Progenitor cell of endocrine pancreas (in vitro differentiated cells): ENCODE measurements around the gene PMFBP1. TPM values are rescaled to one million over a fixed set of nuclear protein-coding genes. Genes with fewer than 3 reads are reported as not detected.

Experiments used
- DNase-seq: peaks from one replicate; pipeline ENCODE4 v3.0.0; 2021; ENCODE audit warnings: low spot score; ENCODE audit not compliant: unreplicated experiment
- H3K27ac Mint-ChIP-seq: 2 replicates; pipeline ENCODE4 v1.8.0; 2021; ENCODE audit warnings: mild to moderate bottlenecking, moderate library complexity, mixed read lengths
- H3K27me3 Mint-ChIP-seq: 2 replicates; pipeline ENCODE4 v1.8.0; 2021; ENCODE audit warnings: mixed read lengths
- H3K36me3 Mint-ChIP-seq: 2 replicates; pipeline ENCODE4 v1.8.0; 2022; ENCODE audit warnings: mixed read lengths; ENCODE audit not compliant: insufficient read depth
- H3K4me1 Mint-ChIP-seq: 2 replicates; pipeline ENCODE4 v1.8.0; 2021; ENCODE audit warnings: low read depth, mixed read lengths
- H3K4me3 Mint-ChIP-seq: 2 replicates; pipeline ENCODE4 v1.8.0; 2021; ENCODE audit warnings: low read depth, mild to moderate bottlenecking, moderate library complexity, mixed read lengths
- H3K9me3 Mint-ChIP-seq: 2 replicates; pipeline ENCODE4 v1.8.0; 2021; ENCODE audit warnings: low read depth, mixed read lengths
- CTCF ChIP-seq: fragments of 200-600 bp; sonication (generic); IDR thresholded peaks from one replicate; pipeline ENCODE4 v1.5.0; 2021; ENCODE audit warnings: antibody characterized with exemption, mild to moderate bottlenecking; ENCODE audit not compliant: unreplicated experiment
- total RNA-seq: library from RNA; stranded (reverse); gene quantifications from 2 replicates; pipeline ENCODE4 v1.2.1, GENCODE V29; 2021

The PMFBP1 gene
- total RNA-seq, 1 donor from 2014 or later = 3.9 TPM

- Mint-ChIP-seq H3K4me1 (peaks cover 51% of the 10 kb centered on the region), H3K4me3 (no peak overlapping the region), H3K36me3 (no peaks in the 10 kb centered on the region), H3K9me3 (no peaks in the 10 kb centered on the region), H3K27ac (no peak overlapping the region), H3K27me3 (peaks cover 27% of the 10 kb centered on the region)
- TF ChIP-seq CTCF = no peak
- DNase-seq = no peak
Measured at GRCh38 chr16:72198021-72198711, 26.2 kb upstream of the PMFBP1 start.

- Mint-ChIP-seq H3K4me3 (no peak overlapping the region), H3K9me3 (no peaks in the 10 kb centered on the region), H3K27ac (no peak overlapping the region), H3K4me1 (peaks cover 45% of the 10 kb centered on the region), H3K27me3 (peaks cover 26% of the 10 kb centered on the region), H3K36me3 (no peaks in the 10 kb centered on the region)
- no peak for DNase-seq
- TF ChIP-seq CTCF = no peak
Measured at GRCh38 chr16:72197545-72197944, 25.6 kb upstream of the PMFBP1 start.

- Mint-ChIP-seq H3K27me3 (peaks cover 19% of the 10 kb centered on the region), H3K36me3 (no peaks in the 10 kb centered on the region), H3K4me3 (no peak overlapping the region), H3K27ac (peak overlapping the region; percentile 47), H3K9me3 (no peaks in the 10 kb centered on the region), H3K4me1 (peaks cover 37% of the 10 kb centered on the region)
- peak; percentile 29 for DNase-seq
- TF ChIP-seq CTCF = peak; percentile 70
Measured at GRCh38 chr16:72195609-72196008, 23.7 kb upstream of the PMFBP1 start.

- no peak overlapping the region for H3K27ac Mint-ChIP-seq
- H3K36me3 Mint-ChIP-seq = peaks cover 3% of the 10 kb centered on the region
- TF ChIP-seq CTCF = no peak
- peaks cover 8% of the 10 kb centered on the region for H3K4me1 Mint-ChIP-seq
- DNase-seq = no peak
- peaks cover 9% of the 10 kb centered on the region for H3K27me3 Mint-ChIP-seq
- H3K4me3 Mint-ChIP-seq = no peak overlapping the region
- H3K9me3 Mint-ChIP-seq = peaks cover 8% of the 10 kb centered on the region
Measured at GRCh38 chr16:72191551-72191950, 19.6 kb upstream of the PMFBP1 start.

- H3K27ac Mint-ChIP-seq = no peak overlapping the region
- no peak for TF ChIP-seq CTCF
- H3K9me3 Mint-ChIP-seq = peaks cover 8% of the 10 kb centered on the region
- H3K36me3 Mint-ChIP-seq = peaks cover 3% of the 10 kb centered on the region
- H3K4me3 Mint-ChIP-seq = no peak overlapping the region
- no peak for DNase-seq
- H3K27me3 Mint-ChIP-seq = peaks cover 5% of the 10 kb centered on the region
- H3K4me1 Mint-ChIP-seq = no peaks in the 10 kb centered on the region
Measured at GRCh38 chr16:72189865-72190371, 18.0 kb upstream of the PMFBP1 start.
